Measurements from ENCODE around the gene TMEM63A. TPM values are rescaled to one million over a fixed set of nuclear protein-coding genes. Genes with fewer than 3 reads are reported as not detected.

TMEM63A gene
- total RNA-seq, 1 experiment from 2014 or later: 115 TPM

- no peak overlapping the region for H2AFZ ChIP-seq
- H3K4me1 ChIP-seq (replicated peaks; ENCODE audit: insufficient read depth): peaks cover 16% of the 10 kb centered on the region
- H3K36me3 ChIP-seq (ENCODE audit: low read depth): peaks cover 29% of the 10 kb centered on the region
- H3K79me2 ChIP-seq (ENCODE audit: low read depth): peaks cover 35% of the 10 kb centered on the region
- no peak for TF ChIP-seq CTCF (conservative IDR thresholded peaks at IDR 0.05)
- no peak for TF ChIP-seq EZH2 (IDR thresholded peaks at IDR 0.05; ENCODE audit: low read depth)
- 0 out of 2 replicates have a peak, but pooled peaks cover 5% of the 10 kb centered on the region for H4K20me1 ChIP-seq (ENCODE audit: insufficient read depth)
- peak overlapping the region; percentile 89 for H3K4me2 ChIP-seq
- ChIA-PET CTCF (interaction anchor here (0.5 to 0.8 kb wide), 2 partner anchors 39 to 46 kb away, joined by 4 read pairs; no protein-coding TSS in a partner anchor), POLR2A (ENCODE audit: unreplicated experiment) (interaction anchor here (0.7 to 1.0 kb wide), 3 partner anchors 11 to 267 kb away, joined by 3 to 4 read pairs (median 4); no protein-coding TSS in a partner anchor)
- no peaks in the 10 kb centered on the region for H3K9me2 ChIP-seq (ENCODE audit: insufficient read depth)
- peaks cover 18% of the 10 kb centered on the region; the same call in 1 of the 2 replicates for H3F3A ChIP-seq (ENCODE audit: insufficient read depth, low read depth)
- intact Hi-C loops (cut with micrococcal nuclease; ENCODE audit: unreplicated experiment): loop anchor here (1.0 to 5.0 kb wide), 6 partner anchors 40 to 495 kb away; partner anchors contain the start of genes H3-3A, LBR, SRP9 and TMEM63A
- no peaks in the 10 kb centered on the region for H3K27me3 ChIP-seq (ENCODE audit: insufficient read depth, low read depth)
- no peak overlapping the region; the same call in 1 of the 2 replicates for H3K27ac ChIP-seq
- no TSS peak for BruUV-seq (replicated peaks)
- H3K9me3 ChIP-seq (ENCODE audit: insufficient read depth, low read depth): no peaks in the 10 kb centered on the region
- peak overlapping the region; percentile 100; the same call in 1 of the 2 replicates for H3K4me3 ChIP-seq
- peak; percentile 87 to 95 for DNase-seq
Measured at GRCh38 chr1:225921734-225922709, 39.8 kb upstream of the TMEM63A start.

GRCh38 chr1:225919906-225920305 is 37.7 kb upstream of the TMEM63A start:
- Histone ChIP-seq H3F3A (ENCODE audit: insufficient read depth, low read depth) (peaks cover 20% of the 10 kb centered on the region; the same call in 1 of the 2 replicates), H3K4me3 (no peak overlapping the region), H3K9me3 (ENCODE audit: insufficient read depth, low read depth) (no peaks in the 10 kb centered on the region), H3K4me2 (no peak overlapping the region), H3K27me3 (ENCODE audit: insufficient read depth, low read depth) (no peaks in the 10 kb centered on the region), H3K4me1 (replicated peaks; ENCODE audit: insufficient read depth) (peaks cover 16% of the 10 kb centered on the region), H4K20me1 (ENCODE audit: insufficient read depth) (0 out of 2 replicates have a peak, but pooled peaks cover 5% of the 10 kb centered on the region), H2AFZ (no peak overlapping the region), H3K79me2 (ENCODE audit: low read depth) (peaks cover 35% of the 10 kb centered on the region), H3K27ac (no peak overlapping the region), H3K36me3 (ENCODE audit: low read depth) (peaks cover 29% of the 10 kb centered on the region), H3K9me2 (ENCODE audit: insufficient read depth) (no peaks in the 10 kb centered on the region)
- BruUV-seq (replicated peaks): no TSS peak
- TF ChIP-seq CTCF (conservative IDR thresholded peaks at IDR 0.05): no peak
- TF ChIP-seq EZH2 (IDR thresholded peaks at IDR 0.05; ENCODE audit: low read depth): no peak
- intact Hi-C loops (cut with micrococcal nuclease; ENCODE audit: unreplicated experiment): loop anchor here (5.0 kb wide), 3 partner anchors 57 to 493 kb away; partner anchors contain the start of genes LBR and SRP9
- DNase-seq: peak in 1 of 2 experiments; percentile 61
- CTCF ChIA-PET: interaction anchor here (0.5 kb wide), 1 partner anchor 142 kb away, joined by 4 read pairs; the partner anchor contains the start of gene SRP9
- POLR2A ChIA-PET (ENCODE audit: unreplicated experiment): interaction anchor here (0.6 kb wide), 2 partner anchors 33 to 403 kb away, joined by 6 read pairs; no protein-coding TSS in a partner anchor

- CTCF ChIA-PET: interaction anchor here (0.5 to 0.6 kb wide), 2 partner anchors 15 to 473 kb away, joined by 3 to 6 read pairs; no protein-coding TSS in a partner anchor
- intact Hi-C loops (cut with micrococcal nuclease; ENCODE audit: unreplicated experiment): no loop called here
- no peaks in the 10 kb centered on the region for H3K9me3 ChIP-seq (ENCODE audit: insufficient read depth, low read depth)
- POLR2A ChIA-PET (ENCODE audit: unreplicated experiment): no interaction called here
- H3K36me3 ChIP-seq (ENCODE audit: low read depth): peaks cover 29% of the 10 kb centered on the region
- H3K9me2 ChIP-seq (ENCODE audit: insufficient read depth): no peaks in the 10 kb centered on the region
- H3K27me3 ChIP-seq (ENCODE audit: insufficient read depth, low read depth): no peaks in the 10 kb centered on the region
- no TSS peak for BruUV-seq (replicated peaks)
- no peak for TF ChIP-seq CTCF (conservative IDR thresholded peaks at IDR 0.05)
- H2AFZ ChIP-seq: no peak overlapping the region
- H3K4me2 ChIP-seq: no peak overlapping the region
- peak overlapping the region; percentile 16; the same call in 1 of the 2 replicates for H3K27ac ChIP-seq
- peaks cover 16% of the 10 kb centered on the region for H3K4me1 ChIP-seq (replicated peaks; ENCODE audit: insufficient read depth)
- H3K79me2 ChIP-seq (ENCODE audit: low read depth): peaks cover 28% of the 10 kb centered on the region
- DNase-seq: no peak
- peaks cover 22% of the 10 kb centered on the region; the same call in 1 of the 2 replicates for H3F3A ChIP-seq (ENCODE audit: insufficient read depth, low read depth)
- H4K20me1 ChIP-seq (ENCODE audit: insufficient read depth): 0 out of 2 replicates have a peak, but pooled peaks cover 5% of the 10 kb centered on the region
- H3K4me3 ChIP-seq: no peak overlapping the region
Measured at GRCh38 chr1:225918280-225918679, 36.1 kb upstream of the TMEM63A start.

Measured in PC-9 (cell line).